Fibroblast of lung (primary cell): Measurements from ENCODE around the gene UGGT1. TPM values are rescaled to one million over a fixed set of nuclear protein-coding genes. Genes with fewer than 3 reads are reported as not detected.

Experiments used
- DNase-seq, 2 donors: peaks; one replicate each; pipeline versions ENCODE4 v3.0.0 to v3.0.0-alpha.2; 2010; ENCODE audit warnings: low read depth in 2 of 2
- H2AFZ ChIP-seq: 2 replicates; pipeline ENCODE4 v1.5.1; 2012; ENCODE audit warnings: low read length, control low read depth, inconsistent platforms
- H3K27ac ChIP-seq: 2 replicates; pipeline ENCODE4 v1.5.1; 2011; ENCODE audit warnings: low read length, control low read depth; ENCODE audit not compliant: insufficient read depth
- H3K27me3 ChIP-seq: 2 replicates; pipeline ENCODE4 v1.5.1; 2011; ENCODE audit warnings: mild to moderate bottlenecking, low read length; ENCODE audit not compliant: control insufficient read depth, insufficient read depth
- H3K36me3 ChIP-seq: 2 replicates; pipeline ENCODE4 v1.5.1; 2011; ENCODE audit warnings: low read length; ENCODE audit not compliant: control insufficient read depth, insufficient read depth
- H3K4me1 ChIP-seq: 2 replicates; pipeline ENCODE4 v1.5.1; 2011; ENCODE audit warnings: low read length; ENCODE audit not compliant: control insufficient read depth, insufficient read depth; ENCODE audit errors: extremely low read depth
- H3K4me2 ChIP-seq: 2 replicates; pipeline ENCODE4 v1.5.1; 2011; ENCODE audit warnings: low read length, control low read depth; ENCODE audit not compliant: insufficient read depth; ENCODE audit errors: extremely low read depth
- H3K4me3 ChIP-seq, 4 experiments: fragments of 200-600 bp in 1 of 4; sonication (generic) in 1 of 4; replicated peaks in 1 of 4; 2 replicates each; pipeline ENCODE4 v1.5.1; 2011 to 2016; ENCODE audit warnings: low read length in 4 of 4, low read depth in 3 of 4, mild to moderate bottlenecking in 3 of 4, control low read depth in 2 of 4, inconsistent platforms in 1 of 4, mixed read lengths in 1 of 4; ENCODE audit not compliant: insufficient read depth in 1 of 4; ENCODE audit errors: control extremely low read depth in 1 of 4
- H3K79me2 ChIP-seq: 2 replicates; pipeline ENCODE4 v1.5.1; 2012; ENCODE audit warnings: mild to moderate bottlenecking, low read length, inconsistent platforms; ENCODE audit not compliant: control insufficient read depth, insufficient read depth
- H3K9ac ChIP-seq: 2 replicates; pipeline ENCODE4 v1.5.1; 2011; ENCODE audit warnings: mild to moderate bottlenecking, low read length, control low read depth; ENCODE audit not compliant: insufficient read depth
- H3K9me3 ChIP-seq: 2 replicates; pipeline ENCODE4 v1.5.1; 2012; ENCODE audit warnings: low read depth, low read length; ENCODE audit not compliant: control insufficient read depth, insufficient read depth
- H4K20me1 ChIP-seq: 2 replicates; pipeline ENCODE4 v1.5.1; 2011; ENCODE audit warnings: low read length; ENCODE audit not compliant: control insufficient read depth, insufficient read depth; ENCODE audit errors: extremely low read depth
- CTCF ChIP-seq, 2 donors: IDR thresholded peaks in 1 of 2; conservative IDR thresholded peaks in 1 of 2; 1 replicate in 1 of 2; 2 replicates in 1 of 2; pipeline ENCODE4 v1.5.1; 2011 to 2012; ENCODE audit warnings: low read length in 2 of 2, control low read depth in 1 of 2, inconsistent platforms in 1 of 2, low read depth in 1 of 2, mild to moderate bottlenecking in 1 of 2
- EZH2 ChIP-seq: IDR thresholded peaks from 2 replicates; pipeline ENCODE4 v1.5.1; 2012; ENCODE audit warnings: low read length, control low read depth, mild to moderate bottlenecking; ENCODE audit errors: missing control alignments
- polyA plus RNA-seq, 2 donors: library from polyadenylated mRNA; depleted of rRNA in 1 of 2; stranded (reverse) in 1 of 2; unstranded in 1 of 2; fragments of >200 nt; gene quantifications; 2 replicates each; pipeline ENCODE4 v1.2.1, GENCODE V29; 2011 to 2012; ENCODE audit warnings: missing spikeins in 1 of 2
- total RNA-seq: library from RNA; depleted of rRNA; stranded (reverse); fragments of >200 nt; gene quantifications from 2 replicates; pipeline ENCODE4 v1.2.1, GENCODE V29; 2014

Gene UGGT1
- total and polyA plus RNA-seq, 2 donors (not counting 1 experiment from before 2014, with no cell fraction given) = 59.3 to 87.9 TPM

- no peak for DNase-seq
- H4K20me1 ChIP-seq = no peaks in the 10 kb centered on the region
- no peaks in the 10 kb centered on the region for H3K79me2 ChIP-seq
- H3K4me3 ChIP-seq = no peak overlapping the region
- TF ChIP-seq CTCF (conservative IDR thresholded peaks at IDR 0.05 in 1 of 2, IDR thresholded peaks at IDR 0.05 in 1 of 2; ENCODE audit: low read depth in 1 of 2, low read length in 2 of 2) = no peak
- TF ChIP-seq EZH2 = no peak
- H3K9me3 ChIP-seq = no peaks in the 10 kb centered on the region
- no peak overlapping the region for H3K4me2 ChIP-seq
- no peaks in the 10 kb centered on the region for H3K27me3 ChIP-seq
- H2AFZ ChIP-seq = no peak overlapping the region
- H3K36me3 ChIP-seq = no peaks in the 10 kb centered on the region
- no peak overlapping the region for H3K27ac ChIP-seq
- no peak overlapping the region for H3K9ac ChIP-seq
- no peaks in the 10 kb centered on the region for H3K4me1 ChIP-seq
Measured at GRCh38 chr2:128219891-128220290, 128.9 kb downstream of the UGGT1 start.

- Histone ChIP-seq H3K4me3 (no peak overlapping the region), H3K27me3 (no peaks in the 10 kb centered on the region), H2AFZ (no peak overlapping the region), H3K4me1 (no peaks in the 10 kb centered on the region), H3K36me3 (no peaks in the 10 kb centered on the region), H3K9ac (no peak overlapping the region), H3K27ac (no peak overlapping the region), H4K20me1 (no peaks in the 10 kb centered on the region), H3K4me2 (no peak overlapping the region), H3K9me3 (no peaks in the 10 kb centered on the region), H3K79me2 (no peaks in the 10 kb centered on the region)
- no peak for DNase-seq
- TF ChIP-seq EZH2 = no peak
- no peak for TF ChIP-seq CTCF (conservative IDR thresholded peaks at IDR 0.05 in 1 of 2, IDR thresholded peaks at IDR 0.05 in 1 of 2; ENCODE audit: low read depth in 1 of 2, low read length in 2 of 2)
Measured at GRCh38 chr2:128227862-128228261, 136.9 kb downstream of the UGGT1 start.

GRCh38 chr2:128228894-128229293 is 137.9 kb downstream of the UGGT1 start:
- H3K9ac ChIP-seq = no peak overlapping the region
- no peaks in the 10 kb centered on the region for H4K20me1 ChIP-seq
- no peaks in the 10 kb centered on the region for H3K9me3 ChIP-seq
- no peak overlapping the region for H3K4me3 ChIP-seq
- no peak for DNase-seq
- H3K27ac ChIP-seq = no peak overlapping the region
- no peak overlapping the region for H3K4me2 ChIP-seq
- no peaks in the 10 kb centered on the region for H3K36me3 ChIP-seq
- no peaks in the 10 kb centered on the region for H3K79me2 ChIP-seq
- H3K27me3 ChIP-seq = no peaks in the 10 kb centered on the region
- TF ChIP-seq CTCF (conservative IDR thresholded peaks at IDR 0.05 in 1 of 2, IDR thresholded peaks at IDR 0.05 in 1 of 2; ENCODE audit: low read depth in 1 of 2, low read length in 2 of 2) (no peak), EZH2 (no peak)
- no peak overlapping the region for H2AFZ ChIP-seq
- H3K4me1 ChIP-seq = no peaks in the 10 kb centered on the region
